HG03060 (cell line): ENCODE data around the gene SIPA1L2.

Experiments
- ATAC-seq: cut with Tn5 transposase; IDR thresholded peaks from one replicate; pipeline ENCODE4 v1.9.1; 2021; ENCODE audit warnings: low read depth, moderate number of reproducible peaks; ENCODE audit not compliant: unreplicated experiment

SIPA1L2 gene

DNA sequence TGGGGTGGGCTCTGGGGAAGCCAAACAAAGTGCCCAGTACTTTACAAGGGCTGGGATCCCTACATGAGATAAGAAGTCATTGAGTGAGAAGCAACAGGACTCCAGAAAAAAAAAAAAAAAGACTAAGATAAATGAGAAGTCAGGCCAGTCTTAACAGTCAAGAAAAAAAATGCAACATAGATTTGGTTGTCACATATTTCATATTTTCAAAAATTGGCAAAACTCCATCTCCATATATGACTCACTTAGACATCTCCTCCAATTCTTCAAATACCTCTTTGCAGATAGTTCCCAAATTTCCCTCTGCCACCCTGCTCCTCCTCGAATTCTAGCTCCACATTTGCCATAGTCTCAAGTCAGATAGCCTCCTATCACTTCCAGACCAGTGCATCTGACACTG, 20.9 kb upstream of the SIPA1L2 start:
- ATAC-seq = no peak

DNA sequence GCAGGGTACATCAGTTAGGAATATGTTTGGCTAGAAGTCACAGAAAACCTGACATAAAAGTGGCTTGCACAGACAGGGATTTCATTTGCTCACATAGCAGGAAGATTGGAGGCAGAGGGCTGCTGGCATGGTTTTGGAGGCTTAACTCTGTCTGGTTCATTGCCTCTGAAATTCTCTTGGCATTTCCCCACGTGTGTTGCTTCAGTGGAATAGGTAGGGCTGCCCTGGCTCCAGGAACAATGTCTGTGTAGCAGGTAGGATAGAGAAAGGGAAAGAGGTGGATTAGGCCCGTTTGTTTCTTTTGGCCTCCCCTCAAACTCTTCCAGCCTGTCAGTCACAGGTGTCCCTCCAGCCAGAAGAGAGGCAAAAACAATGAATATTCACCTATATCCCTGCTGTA, 20.5 kb upstream of the SIPA1L2 start:
- ATAC-seq = no peak

DNA sequence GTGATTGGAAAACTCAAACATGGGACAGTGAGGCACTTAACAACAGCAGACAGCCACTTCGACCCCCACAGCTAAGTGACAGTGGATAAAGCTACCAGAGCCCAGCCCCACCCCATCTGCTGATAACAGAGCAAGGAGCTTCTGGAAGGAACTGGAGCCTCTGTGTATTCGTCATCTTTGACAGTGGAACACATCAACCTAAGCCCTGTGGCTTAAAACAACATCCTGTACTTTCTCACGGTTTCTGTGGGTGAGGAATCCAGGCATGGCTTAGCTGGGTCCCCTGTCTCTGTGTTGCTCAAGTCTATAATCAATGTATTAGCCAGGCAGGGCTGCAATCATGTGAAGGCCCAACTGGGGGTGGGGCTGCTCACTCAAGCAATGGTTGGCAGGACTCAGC, 18.4 kb upstream of the SIPA1L2 start:
- ATAC-seq = no peak

DNA sequence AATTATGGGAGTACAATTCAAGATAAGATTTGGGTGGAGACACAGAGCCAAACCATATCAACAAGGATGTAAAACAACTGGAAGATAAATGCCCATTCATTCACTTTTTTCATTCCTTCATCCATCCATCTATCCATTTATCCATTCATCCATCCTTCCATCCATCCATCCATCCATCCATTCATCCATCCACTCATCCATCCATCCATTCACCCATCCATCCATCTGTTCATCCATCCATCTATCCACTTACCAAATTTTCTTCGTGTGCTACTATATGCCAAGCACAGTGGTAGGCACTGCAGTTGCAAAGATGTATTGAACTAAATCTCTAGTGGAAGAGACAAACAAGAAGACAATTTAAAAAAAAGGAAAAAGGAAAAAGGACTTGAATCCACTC, 14.3 kb upstream of the SIPA1L2 start:
- no peak for ATAC-seq

DNA sequence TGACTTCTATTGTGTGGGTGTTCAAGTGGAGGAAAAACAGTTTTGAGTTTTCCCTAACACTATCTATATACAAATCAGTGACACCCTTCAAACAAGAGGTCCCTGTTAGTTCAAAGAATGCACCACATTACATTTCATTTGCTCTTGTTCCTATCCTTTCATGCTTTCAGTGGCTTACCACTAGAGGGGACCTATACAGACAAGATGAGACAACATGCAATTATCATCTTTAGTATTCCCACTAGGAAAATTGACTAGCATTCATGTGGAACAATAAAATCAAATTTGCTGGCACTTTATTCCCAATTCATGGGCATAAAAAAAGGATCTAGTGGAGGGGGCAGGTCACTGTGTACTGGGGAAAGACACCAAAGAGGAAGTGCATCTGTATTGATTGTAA, 13.3 kb upstream of the SIPA1L2 start:
- no peak for ATAC-seq

DNA sequence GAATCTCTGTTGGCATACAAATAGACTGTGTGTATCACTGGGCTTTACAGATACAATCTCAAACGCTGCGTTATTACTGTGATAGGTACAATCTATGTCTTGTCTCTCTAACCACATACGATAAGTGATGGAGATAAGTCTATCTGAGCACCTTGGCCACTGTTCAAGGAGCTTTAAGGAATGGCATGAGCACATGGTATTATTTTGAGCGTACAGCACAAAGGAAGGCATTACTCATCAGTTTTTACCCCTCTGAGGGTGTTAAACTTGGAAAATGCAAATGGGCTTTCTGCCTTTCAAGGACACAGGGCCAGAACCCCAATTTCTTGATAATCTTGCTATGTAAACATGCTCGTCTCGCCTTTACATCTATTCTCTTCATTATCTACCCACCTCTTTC, 11.6 kb upstream of the SIPA1L2 start:
- ATAC-seq = no peak

DNA sequence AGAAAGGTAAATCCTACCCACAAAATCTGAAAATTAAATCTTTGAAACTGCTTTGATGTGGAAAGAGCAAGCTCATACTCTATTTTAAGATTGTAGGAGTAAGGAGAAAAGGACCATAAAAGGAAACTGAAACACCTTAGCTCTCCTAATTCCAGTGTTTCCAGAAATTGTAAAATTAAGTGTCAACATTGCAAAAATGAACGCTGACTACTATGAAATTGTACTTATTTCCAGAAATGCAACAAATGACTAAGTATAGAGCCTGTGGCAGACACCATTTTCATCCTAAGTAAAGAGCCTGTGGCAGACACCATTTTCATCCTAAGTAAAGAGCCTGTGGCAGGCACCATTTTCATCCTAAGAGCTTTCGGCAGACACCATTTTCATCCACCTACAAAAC, 6.9 kb upstream of the SIPA1L2 start:
- ATAC-seq = no peak

DNA sequence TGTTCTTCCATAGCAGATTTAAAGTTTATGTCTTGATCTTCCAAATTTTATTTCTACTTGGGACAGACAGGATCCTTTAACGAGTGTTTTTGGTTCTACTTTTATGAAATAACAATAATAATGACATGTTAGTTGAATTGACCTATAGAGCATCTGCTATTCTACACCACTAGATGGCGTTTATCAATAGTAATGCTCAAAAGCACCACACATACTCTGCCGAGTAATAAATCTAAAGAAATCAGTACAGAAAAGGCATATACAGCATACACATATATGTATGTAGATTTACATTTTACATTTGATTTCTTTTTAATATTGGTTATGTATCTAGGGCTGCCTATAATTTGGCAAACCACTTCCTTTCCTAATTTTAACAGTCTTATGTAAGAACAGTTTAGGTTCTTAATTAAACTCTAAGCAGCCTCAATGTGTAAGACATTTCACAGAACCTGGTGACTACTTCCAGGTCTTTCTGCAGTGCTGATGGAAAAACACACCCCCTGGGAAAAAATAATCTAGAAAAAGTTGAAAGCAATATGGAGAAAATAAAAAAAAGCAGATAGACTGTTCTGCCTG, 5.9 kb upstream of the SIPA1L2 start:
- ATAC-seq = peak; percentile 67

DNA sequence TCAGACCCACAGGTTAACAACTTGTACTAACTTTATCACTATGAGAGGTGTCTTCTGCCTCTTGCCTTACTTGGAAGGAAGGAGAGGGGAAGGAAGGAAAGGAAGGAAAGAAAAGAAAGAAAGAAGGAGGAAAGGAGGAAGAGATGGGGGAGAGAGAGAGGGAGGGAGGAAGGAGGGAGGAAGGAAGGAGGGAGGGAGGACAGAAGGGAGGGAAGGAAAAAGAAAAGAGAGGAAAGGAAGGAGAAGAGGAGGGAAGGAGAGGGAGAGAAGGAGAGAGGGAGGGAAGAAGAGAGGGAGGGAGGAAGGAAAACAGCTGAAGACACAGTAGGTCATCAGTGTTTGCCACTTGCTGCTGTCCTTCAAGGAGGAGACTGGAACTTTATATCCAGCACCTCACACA, 5.3 kb upstream of the SIPA1L2 start:
- no peak for ATAC-seq

DNA sequence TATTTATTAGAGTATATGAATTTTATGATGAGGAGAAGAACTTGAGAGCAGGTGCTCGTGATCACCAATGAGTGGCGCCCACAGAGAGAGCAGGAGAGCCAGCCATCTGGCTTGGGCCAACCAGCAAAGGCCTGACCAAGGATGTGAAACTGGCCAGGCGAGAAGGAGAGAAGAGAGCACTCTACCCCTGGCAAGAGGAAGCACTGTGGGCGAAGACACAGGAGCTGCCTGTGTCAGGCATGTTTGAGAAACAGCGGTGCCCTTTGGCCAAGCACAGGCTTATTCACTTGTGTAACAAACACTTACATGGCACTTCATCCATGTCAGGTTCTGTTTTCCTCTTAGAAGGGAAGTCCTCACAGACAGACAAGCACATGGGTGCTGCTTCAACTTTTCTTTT, 4.2 kb upstream of the SIPA1L2 start:
- ATAC-seq = no peak

DNA sequence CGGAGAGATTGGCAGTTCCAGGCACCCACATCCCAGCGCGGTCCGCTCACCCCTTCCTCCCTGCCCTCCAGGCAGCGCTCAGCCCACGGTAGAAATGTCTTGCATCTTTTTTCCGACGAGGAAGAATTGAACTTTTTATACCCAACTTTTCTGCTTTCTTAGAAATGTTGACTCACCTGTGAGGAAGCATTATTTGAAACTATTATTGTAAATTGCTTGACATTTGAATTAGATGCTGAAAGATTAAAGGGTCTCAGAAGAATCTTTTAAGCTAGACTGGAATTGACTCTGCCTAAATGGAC, 912 bp upstream of the SIPA1L2 start:
- no peak for ATAC-seq

DNA sequence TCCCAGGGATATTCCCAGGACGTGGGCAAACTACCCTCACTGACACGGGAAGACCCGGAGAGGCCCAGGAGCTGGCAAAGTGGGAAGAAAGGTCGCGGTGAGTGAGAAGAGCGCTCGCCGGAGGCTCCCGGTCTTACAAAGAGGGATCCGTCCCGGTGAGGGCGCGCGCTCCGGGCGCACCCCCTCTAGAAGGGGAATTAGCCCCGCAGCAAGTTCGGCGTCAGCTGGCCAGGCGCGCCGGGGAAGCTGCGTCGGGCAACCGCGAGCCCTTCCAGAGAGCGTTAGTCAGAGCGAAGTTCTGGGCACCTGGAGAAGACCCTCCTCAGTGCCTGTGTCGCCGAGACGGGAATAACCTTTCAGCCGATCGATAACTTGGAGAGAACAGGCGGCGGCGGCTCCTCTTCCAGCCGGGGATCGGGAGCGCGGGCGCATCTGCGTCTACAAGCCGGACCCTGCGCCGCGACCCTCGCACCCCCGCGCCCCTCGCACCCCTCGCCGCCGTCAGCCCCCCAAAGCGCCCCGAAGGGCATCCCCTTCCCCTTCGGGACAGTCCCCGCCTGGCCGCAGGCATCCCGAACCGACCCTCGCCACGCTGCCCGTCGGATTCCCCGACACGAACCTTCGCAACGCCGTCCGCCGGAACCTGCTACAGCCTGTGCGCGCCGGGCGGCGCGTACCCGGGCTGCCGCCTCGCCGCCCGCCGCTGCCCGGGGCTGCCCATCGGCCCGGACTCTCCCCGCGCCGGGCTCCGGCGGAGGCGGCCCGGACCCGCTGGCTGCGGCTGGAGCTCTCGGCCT, 485 bp downstream of the SIPA1L2 start:
- ATAC-seq = peak; percentile 6

DNA sequence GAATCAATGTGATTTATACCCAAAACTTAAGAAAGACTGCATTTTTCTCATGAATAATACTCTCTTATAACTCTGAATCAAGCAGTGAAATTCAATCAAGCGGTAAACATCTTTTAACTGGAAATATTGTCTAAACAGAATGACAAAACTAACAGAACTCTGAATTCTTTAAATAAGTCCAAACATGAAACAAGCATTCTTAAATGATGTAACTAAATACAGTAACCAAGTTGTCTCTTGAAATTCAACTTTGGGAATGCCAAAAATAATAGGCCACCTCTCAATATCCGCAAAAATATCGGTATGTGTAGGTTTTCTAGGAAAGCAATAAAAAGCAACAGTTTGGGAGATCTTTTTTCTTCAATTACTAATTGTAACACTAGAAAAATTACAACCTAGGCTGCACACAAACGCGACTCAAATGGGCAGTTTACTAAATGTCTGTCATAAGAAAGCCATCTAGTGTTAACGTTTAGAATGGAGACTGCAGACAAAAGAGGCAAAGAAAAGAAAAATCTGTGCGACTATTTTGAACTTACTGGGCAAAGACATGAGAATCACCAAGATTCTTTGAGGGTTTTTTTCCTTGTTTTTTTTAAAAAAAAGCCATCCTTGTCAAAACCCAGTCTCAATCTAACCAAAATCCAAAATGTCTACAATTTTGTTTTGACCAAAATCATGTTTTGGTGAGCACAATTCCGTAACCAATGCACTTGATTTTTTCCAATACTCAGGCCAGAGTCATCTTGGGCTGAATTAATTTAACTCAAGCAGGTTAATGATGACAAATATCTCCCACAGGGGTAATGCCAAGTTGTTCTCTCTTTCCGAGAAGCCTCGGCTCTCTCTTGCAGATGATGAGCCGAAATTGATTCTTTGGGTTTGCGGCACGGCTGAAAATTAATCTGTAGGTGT, 1.3 kb downstream of the SIPA1L2 start:
- ATAC-seq = no peak

DNA sequence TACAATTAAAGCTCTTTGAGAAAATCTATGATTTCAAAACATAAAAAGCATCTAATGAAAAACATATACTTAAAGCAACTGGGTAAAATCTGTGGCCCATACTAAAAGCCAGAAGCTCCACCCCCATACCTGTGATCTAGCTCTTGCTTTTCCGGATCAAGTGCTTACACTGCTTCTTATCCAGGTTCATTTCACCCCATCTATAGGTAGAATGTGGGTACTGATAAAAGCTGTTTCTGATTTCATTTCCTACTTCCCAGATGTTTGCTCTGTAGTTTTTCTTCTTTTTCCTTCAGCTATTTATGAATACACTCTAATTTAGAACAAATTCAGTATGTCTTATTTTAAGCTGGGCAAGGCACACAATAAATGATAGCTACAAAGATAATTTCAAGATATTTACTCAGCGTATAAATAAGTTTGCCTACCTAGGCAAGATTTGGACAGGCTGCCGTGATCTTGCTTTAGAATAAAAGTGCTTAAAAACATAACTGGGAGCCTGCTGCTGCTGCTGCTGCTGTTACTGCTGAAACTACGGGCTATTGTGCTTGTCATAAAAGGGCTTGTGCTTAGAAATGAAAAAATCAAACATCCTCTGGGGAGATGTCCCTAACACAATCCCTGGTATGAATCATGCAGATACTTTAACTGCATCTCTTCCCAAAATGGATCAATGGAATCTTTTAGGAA, 2.1 kb downstream of the SIPA1L2 start:
- peak; percentile 35 for ATAC-seq

DNA sequence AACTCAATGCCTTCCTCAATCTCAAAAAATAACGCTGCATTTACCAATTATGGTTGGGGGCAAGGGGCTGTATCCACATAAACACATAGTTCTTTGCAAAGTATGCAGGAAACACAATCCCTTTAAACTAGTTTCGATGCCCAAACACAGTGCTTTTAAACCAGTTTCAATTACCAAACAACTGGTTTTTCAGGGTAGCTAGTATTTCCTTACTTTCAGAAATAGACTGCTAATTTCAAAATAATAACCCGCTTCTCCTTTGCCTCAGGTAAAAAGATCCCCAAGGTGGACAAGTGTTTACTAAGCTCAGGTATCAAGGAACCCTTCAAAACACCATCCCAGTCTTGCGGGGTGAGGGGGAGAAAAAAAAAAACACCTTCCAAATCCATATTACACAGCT, 2.8 kb downstream of the SIPA1L2 start:
- no peak for ATAC-seq

DNA sequence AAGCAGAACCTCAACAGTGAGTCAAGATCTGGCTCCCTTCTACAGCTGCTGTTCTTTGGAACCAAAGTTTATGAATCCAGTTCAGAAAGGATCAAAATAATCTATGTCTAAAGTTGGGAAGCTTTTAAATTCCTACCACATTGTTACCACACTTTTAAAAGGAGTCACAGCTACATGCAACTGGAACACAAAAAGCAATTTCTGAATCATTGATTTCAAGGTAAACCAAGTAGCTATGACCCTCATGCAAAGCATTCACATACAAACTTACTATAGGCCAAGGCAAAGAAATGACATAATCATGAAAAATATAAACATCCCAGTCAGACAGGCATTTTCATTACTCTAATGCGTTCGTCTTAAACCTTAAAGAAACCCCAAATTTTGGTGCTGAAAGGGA, 3.5 kb downstream of the SIPA1L2 start:
- ATAC-seq = no peak

DNA sequence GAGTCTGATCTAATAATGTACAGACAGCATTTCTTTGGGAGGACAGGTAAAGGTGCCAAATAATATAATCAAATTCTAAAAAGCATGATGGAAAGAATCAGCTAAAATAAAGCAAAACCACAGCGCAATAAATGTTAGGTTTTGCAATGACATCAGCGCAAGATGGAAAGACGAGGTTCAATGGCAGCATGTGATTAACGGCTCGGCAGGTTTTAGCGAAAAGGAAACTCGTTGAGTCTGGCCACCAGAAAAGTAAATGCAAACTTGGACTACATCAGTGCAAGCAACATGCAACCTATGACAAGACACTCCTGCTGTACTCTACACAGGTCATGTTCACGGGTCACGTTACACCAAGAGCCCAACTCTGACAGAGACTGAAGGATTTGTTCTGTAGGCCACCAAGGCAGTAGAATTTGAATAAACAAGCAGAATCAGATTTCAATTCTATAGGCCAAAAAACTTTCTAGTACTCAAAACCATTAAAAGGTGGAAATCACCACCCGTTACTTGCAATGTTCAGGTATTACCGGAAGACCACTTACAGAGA, 4.5 kb downstream of the SIPA1L2 start:
- no peak for ATAC-seq

DNA sequence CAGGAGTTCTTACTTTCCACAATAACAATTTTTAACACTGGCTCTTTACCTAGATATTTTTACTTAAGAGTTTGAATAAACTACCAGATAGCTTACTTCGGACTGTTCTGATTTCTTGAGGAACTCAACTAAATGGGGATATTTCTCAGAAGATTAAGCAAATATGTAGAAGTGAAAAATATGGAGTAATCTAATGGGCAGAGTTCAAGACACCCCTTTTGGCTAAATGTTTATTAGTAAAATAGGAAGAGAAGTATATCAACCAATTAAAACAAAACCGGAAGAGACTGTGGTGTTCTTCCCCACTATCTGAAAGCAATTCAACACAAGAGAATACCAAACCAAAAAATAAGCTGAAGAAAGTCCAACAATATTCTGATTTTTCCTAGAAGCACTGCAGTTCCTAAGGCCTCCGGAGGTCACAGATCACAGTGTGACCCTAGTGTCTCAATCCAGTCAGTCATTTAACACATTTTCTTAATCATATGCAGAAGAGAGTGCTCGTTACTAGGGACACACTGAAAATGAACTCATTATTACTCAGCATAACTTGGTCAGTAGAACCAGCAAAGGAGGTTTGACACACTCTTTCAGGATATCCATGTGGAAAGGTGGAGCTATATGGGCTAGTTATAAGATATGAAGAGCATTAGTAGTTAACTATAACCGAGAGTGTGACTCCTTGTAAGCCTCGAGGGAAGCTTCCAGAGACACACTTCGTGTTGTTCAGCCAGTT, 5.2 kb downstream of the SIPA1L2 start:
- no peak for ATAC-seq

DNA sequence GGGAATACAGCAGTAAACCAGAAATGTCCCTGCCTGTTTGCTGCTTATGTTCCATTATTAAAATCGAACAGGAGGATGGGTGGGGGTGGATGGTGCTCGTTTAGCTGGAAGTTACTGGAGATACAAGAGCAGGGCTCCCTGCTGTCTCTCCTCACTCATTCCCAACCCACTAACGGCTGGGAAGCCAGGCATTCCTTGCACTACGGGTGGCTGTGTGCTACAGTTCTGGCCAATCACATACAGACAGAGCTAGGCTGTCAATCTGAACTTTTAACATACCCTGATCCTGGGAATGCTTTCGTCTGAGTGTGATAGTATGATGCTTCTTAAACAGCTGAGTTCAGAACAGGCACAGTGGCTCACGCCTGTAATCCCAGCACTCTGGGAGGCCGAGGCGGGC, 7.0 kb downstream of the SIPA1L2 start:
- no peak for ATAC-seq

DNA sequence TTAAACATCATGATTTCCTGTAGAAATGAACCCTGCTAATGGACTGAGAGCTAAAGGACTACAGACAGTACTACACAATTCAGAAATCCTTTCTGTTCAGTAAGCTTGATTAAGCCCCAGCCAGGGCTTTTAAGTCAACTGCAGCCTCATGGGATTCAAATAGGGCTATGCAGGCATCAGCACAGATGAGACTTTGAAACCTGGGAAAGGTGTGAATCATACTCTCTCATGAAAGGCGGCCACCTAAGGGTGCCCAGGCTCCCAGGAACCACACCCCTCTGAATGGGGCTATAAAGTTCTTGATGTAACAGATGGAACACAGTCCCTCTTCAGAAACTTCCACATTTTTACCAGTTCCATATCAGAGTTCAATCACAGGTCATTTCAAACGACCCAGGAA, 7.6 kb downstream of the SIPA1L2 start:
- no peak for ATAC-seq
